HepG2 (cell line): ENCODE results near the gene TUBB4A. TPM values are rescaled to one million over a fixed set of nuclear protein-coding genes. Genes with fewer than 3 reads are reported as not detected.

Experiments
- ATAC-seq: fragments of 200-7000 bp; cut with Tn5 transposase; 3 replicates; pipeline ENCODE4 v1.9.1; 2020; ENCODE audit warnings: mild to moderate bottlenecking, moderate library complexity
- BruUV-seq: library from RNA; stranded (reverse); fragments of 400-500 nt; replicated peaks from 2 replicates; lab custom pipeline; 2021; lab: Mats Ljungman, UMichigan
- CTCF ChIA-PET: fragments of 300-600 bp; formaldehyde crosslinking; extraction: SDS; loops from one replicate; lab custom pipeline; 2021; ENCODE audit warnings: low total read pairs, inconsistent platforms, low intra/inter-chr PET ratio; lab: Yijun Ruan, JAX
- POLR2A ChIA-PET: fragments of 350-600 bp; sonication (Branson Sonifier 250); formaldehyde crosslinking; loops from one replicate; lab custom pipeline; 2020; ENCODE audit warnings: antibody characterized with exemption, inconsistent platforms; lab: Yijun Ruan, JAX
- DNase-seq: peaks from one replicate; pipeline ENCODE4 v3.0.0-alpha.2; 2015; ENCODE audit warnings: low spot score
- FAIRE-seq: peaks from 3 replicates; lab custom pipeline; 2011; peaks lifted over from hg19 to GRCh38; lab: Jason Lieb, UNC
- H2AFZ ChIP-seq: one replicate; pipeline ENCODE4 v1.6.1; 2011; ENCODE audit warnings: low read length, inconsistent platforms
- H3K27ac ChIP-seq: fragments of 300-600 bp; 3 replicates; pipeline ENCODE4 v1.8.0; 2011; ENCODE audit warnings: mixed run types, mild to moderate bottlenecking, mixed read lengths, low read length, inconsistent platforms; ENCODE audit not compliant: insufficient read depth; ENCODE audit errors: extremely low read length
- H3K27me3 ChIP-seq, 2 experiments: fragments of 200-600 bp in 1 of 2; 2 replicates in 1 of 2; 3 replicates in 1 of 2; pipeline versions ENCODE4 v1.6.0 to v1.8.0; 2011; ENCODE audit warnings: low read length in 2 of 2, mild to moderate bottlenecking in 2 of 2, moderate library complexity in 2 of 2, inconsistent platforms in 1 of 2; ENCODE audit not compliant: insufficient read depth in 2 of 2, control insufficient read depth in 1 of 2
- H3K36me3 ChIP-seq, 2 experiments: fragments of 200-600 bp in 1 of 2; replicated peaks in 1 of 2; 2 replicates in 1 of 2; 3 replicates in 1 of 2; pipeline versions ENCODE4 v1.5.1 to v1.8.0; 2011; ENCODE audit warnings: low read length in 2 of 2, inconsistent platforms in 1 of 2; ENCODE audit not compliant: insufficient read depth in 2 of 2, control insufficient read depth in 1 of 2
- H3K4me1 ChIP-seq: 2 replicates; pipeline ENCODE4 v1.5.1; 2012; ENCODE audit warnings: low read length, inconsistent platforms; ENCODE audit not compliant: insufficient read depth
- H3K4me2 ChIP-seq: 2 replicates; pipeline ENCODE4 v1.6.0; 2011; ENCODE audit warnings: low read depth, low read length, inconsistent platforms
- H3K4me3 ChIP-seq, 3 experiments: fragments of 200-600 bp in 1 of 3; sonication (generic), shearing (Covaris generic) in 1 of 3; replicated peaks in 1 of 3; 2 replicates each; pipeline ENCODE4 v1.5.1; 2011 to 2016; ENCODE audit warnings: low read length in 3 of 3, inconsistent platforms in 2 of 3, low read depth in 2 of 3, mild to moderate bottlenecking in 2 of 3, control low read depth in 1 of 3, mixed read lengths in 1 of 3; ENCODE audit not compliant: insufficient read depth in 1 of 3
- H3K79me2 ChIP-seq: one replicate; pipeline ENCODE4 v1.6.1; 2011; ENCODE audit warnings: low read length, inconsistent platforms; ENCODE audit not compliant: insufficient read depth
- H3K9ac ChIP-seq: 2 replicates; pipeline ENCODE4 v1.6.0; 2011; ENCODE audit warnings: mild to moderate bottlenecking, low read depth, low read length, inconsistent platforms; ENCODE audit not compliant: insufficient read depth
- H3K9me3 ChIP-seq: 2 replicates; pipeline ENCODE4 v1.5.1; 2012; ENCODE audit warnings: mild to moderate bottlenecking, low read length
- H4K20me1 ChIP-seq: 2 replicates; pipeline ENCODE4 v1.6.0; 2011; ENCODE audit warnings: inconsistent platforms, mild to moderate bottlenecking, low read length, moderate library complexity; ENCODE audit not compliant: insufficient read depth
- CHCHD3 ChIP-seq: sonication (generic); formaldehyde crosslinking; IDR thresholded peaks from 2 replicates; pipeline ENCODE4 v1.8.0; 2022; ENCODE audit warnings: mild to moderate bottlenecking, missing genetic modification reagents, moderate library complexity
- FOXM1 ChIP-seq: sonication (generic); formaldehyde crosslinking; IDR thresholded peaks from 2 replicates; pipeline ENCODE4 v1.5.0; 2020; ENCODE audit warnings: missing genetic modification reagents
- HNRNPUL1 ChIP-seq: fragments of 200-400 bp; formaldehyde crosslinking; IDR thresholded peaks from 2 replicates; pipeline ENCODE4 v1.6.1; 2017; ENCODE audit warnings: low read depth, mild to moderate bottlenecking, low read length, moderate library complexity
- MAFF ChIP-seq: IDR thresholded peaks from 2 replicates; pipeline ENCODE4 v1.6.1; 2011; ENCODE audit warnings: low read depth, low read length, improper control_type of control experiment
- MAFK ChIP-seq, 2 experiments: IDR thresholded peaks in 1 of 2; conservative IDR thresholded peaks in 1 of 2; 2 replicates each; pipeline ENCODE4 v1.6.1; 2011; ENCODE audit warnings: improper control_type of control experiment in 2 of 2, low read length in 2 of 2
- PLRG1 ChIP-seq: fragments of 450-650 bp; conservative IDR thresholded peaks from 2 replicates; pipeline ENCODE4 v1.6.1; 2016
- ZNF484 ChIP-seq: sonication (generic); formaldehyde crosslinking; IDR thresholded peaks from 2 replicates; pipeline ENCODE4 v1.5.1; 2020; ENCODE audit warnings: mild to moderate bottlenecking, low read depth, missing genetic modification reagents, borderline replicate concordance
- WGBS: methylation state at CpG from one replicate; pipeline ENCODE4 v1.1.6; 2017; ENCODE audit warnings: low lambda C conversion rate; 5-methylcytosine and 5-hydroxymethylcytosine counted together
- in situ Hi-C: cut with HindIII; loops from 2 replicates; pipeline ENCODE4 v1.10.0; 2017; ENCODE audit warnings: low pct_unique_long_range_greater_than_20kb; ENCODE audit not compliant: extremely low pct_ligation_motif_present
- intact Hi-C: fragments of 100-400 bp; cut with micrococcal nuclease; formaldehyde crosslinking; loops from one replicate; pipeline ENCODE4 v1.10.0; 2022; ENCODE audit not compliant: unreplicated experiment
- polyA plus RNA-seq, 8 experiments: library from polyadenylated mRNA; depleted of rRNA in 3 of 8; stranded (reverse) in 7 of 8; unstranded in 1 of 8; fragments of >200 nt; fragmentation: Illumina TruSeq in 4 of 8; extraction: Trizol in 4 of 8; gene quantifications; 2 replicates each; pipeline versions ENCODE4 v1.2.1 to v1.2.3, GENCODE V29; 2011 to 2016; ENCODE audit warnings: low read depth in 4 of 8, missing spikeins in 1 of 8, mixed read lengths in 1 of 8; ENCODE audit not compliant: insufficient read depth in 1 of 8
- total RNA-seq, 5 experiments: library from RNA; depleted of rRNA; stranded (reverse); fragments of >200 nt; fragmentation: Illumina TruSeq; extraction: Trizol; gene quantifications; 2 replicates each; pipeline ENCODE4 v1.2.3, GENCODE V29; 2016; ENCODE audit warnings: low read depth in 1 of 5

The TUBB4A gene
- total and polyA plus RNA-seq, 2 of the 13 experiments (the other 11 are each of a cell fraction or from before 2014, with no cell fraction given), result not detected

GRCh38 chr19:6518145-6518911, 16.2 kb upstream of the TUBB4A start:
- FAIRE-seq, result no peak
- no peak for DNase-seq
- WGBS, result 35% methylated on average over 11 of the region's 14 CpGs
- no peaks in the 10 kb centered on the region for H3K36me3 ChIP-seq
- H3K79me2 ChIP-seq, result no peaks in the 10 kb centered on the region
- H3K4me3 ChIP-seq, result no peak overlapping the region
- intact Hi-C loops (no loop called here), in situ Hi-C loops (loop anchor here (5.0 kb wide), 1 partner anchor 114 kb away; no protein-coding TSS in a partner anchor)
- no peak overlapping the region for H3K27ac ChIP-seq
- ChIA-PET CTCF (interaction anchor here (1.1 kb wide), 1 partner anchor 114 kb away, joined by 4 read pairs; no protein-coding TSS in a partner anchor), POLR2A (no interaction called here)
- H3K4me2 ChIP-seq, result no peak overlapping the region
- ATAC-seq, result no peak
- no peak overlapping the region for H3K9ac ChIP-seq
- no peaks in the 10 kb centered on the region; a peak in 1 of 5 replicates for H3K27me3 ChIP-seq
- peaks cover 43% of the 10 kb centered on the region for H3K4me1 ChIP-seq
- H4K20me1 ChIP-seq, result no peaks in the 10 kb centered on the region
- H3K9me3 ChIP-seq, result no peaks in the 10 kb centered on the region
- no peak overlapping the region for H2AFZ ChIP-seq
- TF ChIP-seq FOXM1, result no peak
- TF ChIP-seq MAFF, result peak; percentile 62
- TF ChIP-seq MAFK (conservative IDR thresholded peaks at IDR 0.05 in 1 of 2, IDR thresholded peaks at IDR 0.05 in 1 of 2; ENCODE audit: low read length in 2 of 2), result peak; percentile 51 to 69; a peak in 3 of 4 replicates
- no peak for TF ChIP-seq CHCHD3 (CRISPR knock-in tag)
- TF ChIP-seq HNRNPUL1, result no peak
- no peak for TF ChIP-seq PLRG1
- TF ChIP-seq ZNF484, result no peak
- TF ChIP-seq, all 625 proteins: peak for 2
- BruUV-seq, result no TSS peak
